ENCODE measurements around the gene ARHGAP30. TPM values are rescaled to one million over a fixed set of nuclear protein-coding genes. Genes with fewer than 3 reads are reported as not detected.
A peak's percentile ranks its signal among the peaks of the same experiment; 100 is the strongest.

Gene ARHGAP30
- total and polyA plus RNA-seq, 2 of the 8 experiments (the other 6 are each of a cell fraction or from before 2014, with no cell fraction given) = 0.27 to 0.39 TPM

GRCh38 chr1:160997323-160998038 is 72.2 kb downstream of the ARHGAP30 start:
- no peak overlapping the region for H2BK15ac ChIP-seq (ENCODE audit: low read length)
- no peak overlapping the region for H4K5ac ChIP-seq (ENCODE audit: insufficient read length, low read depth, low read length)
- no peak overlapping the region for H3K23ac ChIP-seq (ENCODE audit: insufficient read length)
- no peak overlapping the region for H3K18ac ChIP-seq (ENCODE audit: extremely low read depth, low read length)
- no peak overlapping the region for H2BK120ac ChIP-seq (replicated peaks; ENCODE audit: low read depth, low read length)
- no peaks in the 10 kb centered on the region for H3K23me2 ChIP-seq (ENCODE audit: low read depth, low read length)
- H3K56ac ChIP-seq (replicated peaks; ENCODE audit: insufficient read length, low read depth, low read length) = no peak overlapping the region
- no peaks in the 10 kb centered on the region for H3K9me3 ChIP-seq (ENCODE audit: insufficient read depth in 2 of 2, low read depth in 1 of 2, low read length in 1 of 2)
- peaks cover 4% of the 10 kb centered on the region for H3K79me1 ChIP-seq (ENCODE audit: low read depth, low read length)
- no peak overlapping the region for H4K91ac ChIP-seq (replicated peaks; ENCODE audit: insufficient read length, low read length)
- no peak overlapping the region for H3K4ac ChIP-seq (replicated peaks; ENCODE audit: insufficient read length, low read depth, low read length)
- ChIA-PET CTCF (ENCODE audit: partially characterized antibody) (interaction anchor here (0.7 to 5.1 kb wide), 35 partner anchors 8 to 273 kb away, joined by 3 to 58 read pairs (median 5); partner anchors contain the start of genes F11R, ITLN2, KLHDC9 and TSTD1), POLR2A (ENCODE audit: partially characterized antibody) (interaction anchor here (1.0 to 3.8 kb wide), 11 partner anchors 10 to 135 kb away, joined by 3 to 16 read pairs (median 3); partner anchors contain the start of genes DEDD, F11R and USF1)
- H4K20me1 ChIP-seq (replicated peaks in 1 of 2; ENCODE audit: control insufficient read depth in 1 of 2, insufficient read depth in 2 of 2, low read length in 2 of 2) = peaks cover 0 to 16% of the 10 kb centered on the region in 2 experiments
- no peak overlapping the region for H2AK5ac ChIP-seq (ENCODE audit: low read depth, low read length)
- 78% methylated on average over 1 of the region's 1 CpG; no CpG with 5 or more reads in 1 of the 2 experiments for WGBS, 2 experiments (ENCODE audit: extremely low coverage in 1 of 2, insufficient coverage in 1 of 2, insufficient read length in 1 of 2, insufficient replicate concordance in 2 of 2, low coverage in 1 of 2, low lambda C conversion rate in 2 of 2, missing lambda C conversion rate in 1 of 2)
- no peak overlapping the region for H2AFZ ChIP-seq (ENCODE audit: low read length)
- H3K14ac ChIP-seq (ENCODE audit: insufficient read length) = no peak overlapping the region
- H3K36me3 ChIP-seq (ENCODE audit: control insufficient read depth in 2 of 4, insufficient read depth in 4 of 4, low read length in 3 of 4) = peaks cover 33 to 58% (median 38%) of the 10 kb centered on the region in 4 experiments
- H4K8ac ChIP-seq (ENCODE audit: extremely low read depth, insufficient read depth, low read length) = no peak overlapping the region
- no peak overlapping the region for H2BK12ac ChIP-seq (ENCODE audit: low read depth, low read length)
- FAIRE-seq (no peak), DNase-seq (ENCODE audit: low read depth in 1 of 2, low spot score in 2 of 2) (no peak)
- no peak overlapping the region for H3K27ac ChIP-seq (ENCODE audit: low read depth, low read length)
- H3K4me3 ChIP-seq (ENCODE audit: extremely low read depth in 1 of 4, insufficient read depth in 2 of 4, low read depth in 3 of 4, low read length in 4 of 4) = no peak overlapping the region
- no peak overlapping the region for H3K9ac ChIP-seq (replicated peaks in 1 of 4; ENCODE audit: extremely low read depth in 1 of 4, low read depth in 3 of 4, low read length in 3 of 4)
- no peaks in the 10 kb centered on the region for H3K27me3 ChIP-seq (replicated peaks in 1 of 4; ENCODE audit: control insufficient read depth in 3 of 4, extremely low read depth in 1 of 4, insufficient read depth in 3 of 4, low read length in 3 of 4)
- H2BK20ac ChIP-seq (ENCODE audit: low read length) = no peak overlapping the region
- H3K79me2 ChIP-seq (ENCODE audit: control insufficient read depth in 1 of 2, insufficient read depth in 2 of 2, low read length in 2 of 2) = peaks cover 0 to 10% of the 10 kb centered on the region in 2 experiments; a peak in 3 of 4 replicates
- no peak overlapping the region; the same call in 1 of the 2 replicates for H2BK5ac ChIP-seq (ENCODE audit: low read depth, low read length)
- H3K4me1 ChIP-seq (replicated peaks in 1 of 4; ENCODE audit: control insufficient read depth in 3 of 4, insufficient read depth in 4 of 4, low read length in 3 of 4) = peaks cover 0 to 3% (median 0%) of the 10 kb centered on the region in 4 experiments; a peak in 1 of 7 replicates
- no peak overlapping the region for H3K4me2 ChIP-seq (ENCODE audit: insufficient read depth in 1 of 2, low read depth in 2 of 2, low read length in 2 of 2)
- TF ChIP-seq MAX (IDR thresholded peaks at IDR 0.05) (no peak), CTBP2 (IDR thresholded peaks at IDR 0.05; ENCODE audit: borderline replicate concordance, insufficient read depth, insufficient read length, low read length) (no peak), TAF7 (optimal IDR thresholded peaks at IDR 0.05; ENCODE audit: borderline replicate concordance, low read depth, low read length) (no peak), KDM5A (IDR thresholded peaks at IDR 0.05; ENCODE audit: low read length) (no peak), RAD21 (IDR thresholded peaks at IDR 0.05 in 1 of 2, conservative IDR thresholded peaks at IDR 0.05 in 1 of 2; ENCODE audit: low read depth in 2 of 2, low read length in 2 of 2) (peak; percentile 63 to 80), EGR1 (IDR thresholded peaks at IDR 0.05; ENCODE audit: borderline replicate concordance, low read depth, low read length) (no peak), CTCF (IDR thresholded peaks at IDR 0.05; ENCODE audit: control extremely low read depth in 1 of 3, insufficient read depth in 1 of 3, low read depth in 1 of 3, low read length in 3 of 3) (peak; percentile 57 to 77 (median 71))

Data from H1 (cell line).